Measurements from ENCODE around the gene CAPN11. TPM values are rescaled to one million over a fixed set of nuclear protein-coding genes. Genes with fewer than 3 reads are reported as not detected.

Gene CAPN11
- total and polyA plus RNA-seq, 9 of the 15 experiments (the other 6 are each of a cell fraction or from before 2014, with no cell fraction given), result 0.03 to 0.61 (median 0.17) TPM; not detected in 1

- TF ChIP-seq PRDM10 (IDR thresholded peaks at IDR 0.05; ENCODE audit: partially characterized antibody) (no peak), MEF2A (IDR thresholded peaks at IDR 0.05; ENCODE audit: control insufficient read depth, low read depth, low read length) (no peak), CHCHD3 (CRISPR knock-in tag; IDR thresholded peaks at IDR 0.05) (no peak), CHD7 (IDR thresholded peaks at IDR 0.05; ENCODE audit: low read depth, low read length) (no peak), FOXO4 (CRISPR knock-in tag; IDR thresholded peaks at IDR 0.05) (no peak), CBFA2T2 (conservative IDR thresholded peaks at IDR 0.05) (no peak), ZNF398 (CRISPR knock-in tag; IDR thresholded peaks at IDR 0.05) (no peak)
Observed at GRCh38 chr6:44172731-44173500, 14.3 kb downstream of the CAPN11 start (continued).

Data from K562 (cell line).